Lower leg skin (tissue), 4 donors: Measurements from ENCODE around the gene RTCA. TPM values are rescaled to one million over a fixed set of nuclear protein-coding genes. Genes with fewer than 3 reads are reported as not detected.
"Not testable (repeated sequence)": the region's sequence is repeated elsewhere in the genome, so short reads cannot be mapped to it uniquely, and the experiment has no call there.

Experiments used
- DNase-seq, 2 donors: peaks; one replicate each; pipeline ENCODE4 v3.0.0-alpha.2; 2019; ENCODE audit warnings: low spot score in 2 of 2
- H3K4me3 ChIP-seq: fragments of 200-600 bp; sonication (generic); 2 replicates; pipeline ENCODE4 v1.5.1; 2017; ENCODE audit warnings: mild to moderate bottlenecking, low read depth; ENCODE audit not compliant: poor library complexity, severe bottlenecking
- CTCF ChIP-seq, 3 donors: fragments of 450-650 bp; IDR thresholded peaks; one replicate each; pipeline ENCODE4 v1.5.1; 2016; ENCODE audit warnings: antibody characterized with exemption in 3 of 3, mild to moderate bottlenecking in 3 of 3, moderate library complexity in 2 of 3
- POLR2A ChIP-seq, 2 donors: fragments of 450-650 bp; IDR thresholded peaks; one replicate each; pipeline ENCODE4 v1.6.1; 2016 to 2017; ENCODE audit warnings: antibody characterized with exemption in 2 of 2, mild to moderate bottlenecking in 1 of 2, moderate library complexity in 1 of 2
- WGBS, 2 donors: methylation state at CpG; one replicate each; pipeline ENCODE4 v1.1.5; 2018; 5-methylcytosine and 5-hydroxymethylcytosine counted together
- intact Hi-C: fragments of 100-400 bp; cut with DNase I; formaldehyde crosslinking; loops from one replicate; pipeline ENCODE4 v1.15.0; 2023; ENCODE audit warnings: low total_unique reads
- total RNA-seq, 4 donors: library from RNA; depleted of rRNA; stranded (reverse); fragments of >200 nt; gene quantifications; one replicate each; pipeline ENCODE4 v1.1.0, GENCODE V29; 2016

The RTCA gene
- total RNA-seq, 4 donors from 2014 or later = 13.0 to 26.6 (median 17.1) TPM

GRCh38 chr1:100325415-100326324 is 59.7 kb downstream of the RTCA start:
- no peak overlapping the region for H3K4me3 ChIP-seq
- WGBS, 2 donors = 68 to 69% methylated on average over 7 of the region's 7 CpGs
- no peak for TF ChIP-seq POLR2A (IDR thresholded peaks at IDR 0.05)
- TF ChIP-seq CTCF (IDR thresholded peaks at IDR 0.05) = no peak
- no peak for DNase-seq
- intact Hi-C loops = no loop called here

GRCh38 chr1:100326325-100326670 is 60.3 kb downstream of the RTCA start:
- H3K4me3 ChIP-seq, intact Hi-C loops, DNase-seq: not testable (repeated sequence)
- WGBS, 2 donors = 89 to 94% methylated on average over 1 of the region's 1 CpG

GRCh38 chr1:100328133-100328532 is 62.1 kb downstream of the RTCA start:
- intact Hi-C loops = no loop called here
- no peak for DNase-seq
- WGBS, 2 donors = 83 to 85% methylated on average over 1 of the region's 1 CpG
- H3K4me3 ChIP-seq = no peak overlapping the region
- TF ChIP-seq POLR2A (IDR thresholded peaks at IDR 0.05) (no peak), CTCF (IDR thresholded peaks at IDR 0.05) (no peak)

GRCh38 chr1:100331146-100331545 is 65.1 kb downstream of the RTCA start:
- DNase-seq, H3K4me3 ChIP-seq, intact Hi-C loops: not testable (repeated sequence)
- 39 to 42% methylated on average over 2 of the region's 2 CpGs for WGBS, 2 donors

- intact Hi-C loops = no loop called here
- no peak for DNase-seq
- no peak overlapping the region for H3K4me3 ChIP-seq
- WGBS, 2 donors = 93% methylated on average over 9 of the region's 9 CpGs
- no peak for TF ChIP-seq POLR2A (IDR thresholded peaks at IDR 0.05)
- TF ChIP-seq CTCF (IDR thresholded peaks at IDR 0.05) = no peak
Observed at GRCh38 chr1:100332331-100332730, 66.3 kb downstream of the RTCA start.

- no peak for TF ChIP-seq POLR2A (IDR thresholded peaks at IDR 0.05)
- no peak for TF ChIP-seq CTCF (IDR thresholded peaks at IDR 0.05)
- H3K4me3 ChIP-seq = no peak overlapping the region
- 40 to 42% methylated on average over 1 of the region's 1 CpG for WGBS, 2 donors
- intact Hi-C loops = no loop called here
- DNase-seq = no peak
Observed at GRCh38 chr1:100335436-100335835, 69.4 kb downstream of the RTCA start.

GRCh38 chr1:100337878-100338277 is 71.9 kb downstream of the RTCA start:
- H3K4me3 ChIP-seq, DNase-seq, intact Hi-C loops: not testable (repeated sequence)
- WGBS, 2 donors = 91 to 95% methylated on average over 5 of the region's 5 CpGs

GRCh38 chr1:100339735-100340134 is 73.7 kb downstream of the RTCA start:
- DNase-seq, intact Hi-C loops, H3K4me3 ChIP-seq: not testable (repeated sequence)
- 86 to 94% methylated on average over 6 of the region's 6 CpGs for WGBS, 2 donors
